WTC11 (cell line): ENCODE measurements around the gene TMX2. TPM values are rescaled to one million over a fixed set of nuclear protein-coding genes. Genes with fewer than 3 reads are reported as not detected.

Experiments
- ATAC-seq: fragments of 200-7000 bp; cut with Tn5 transposase; 2 replicates; pipeline ENCODE4 v1.10.0; 2021; ENCODE audit warnings: mild to moderate bottlenecking, moderate library complexity
- CTCF ChIA-PET: fragments of 300-600 bp; sonication (Branson Sonifier 250); formaldehyde crosslinking; loops from one replicate; lab custom pipeline; 2021; ENCODE audit warnings: antibody characterized with exemption; lab: Charles Lee
- POLR2A ChIA-PET: fragments of 350-600 bp; sonication (Branson Sonifier 250); formaldehyde crosslinking; loops from one replicate; lab custom pipeline; 2021; ENCODE audit warnings: antibody characterized with exemption; lab: Charles Lee
- DNase-seq: peaks from one replicate; pipeline ENCODE4 v3.0.0; 2021; ENCODE audit warnings: low spot score
- H3K27ac Mint-ChIP-seq: 2 replicates; pipeline ENCODE4 v1.8.0; 2021; ENCODE audit warnings: mixed read lengths
- H3K27me3 Mint-ChIP-seq: 2 replicates; pipeline ENCODE4 v1.8.0; 2021; ENCODE audit warnings: low read depth, mild to moderate bottlenecking, moderate library complexity, mixed read lengths
- H3K36me3 Mint-ChIP-seq: 2 replicates; pipeline ENCODE4 v1.8.0; 2021; ENCODE audit warnings: mixed read lengths
- H3K4me1 Mint-ChIP-seq: 2 replicates; pipeline ENCODE4 v1.8.0; 2022; ENCODE audit warnings: mixed read lengths
- H3K4me3 Mint-ChIP-seq: 2 replicates; pipeline ENCODE4 v1.8.0; 2021; ENCODE audit warnings: mild to moderate bottlenecking, moderate library complexity, mixed read lengths
- H3K9me3 Mint-ChIP-seq: 2 replicates; pipeline ENCODE4 v1.8.0; 2021; ENCODE audit warnings: mixed read lengths
- HMGA2 ChIP-seq: fragments of 250-450 bp; sonication (Bioruptor Pico); IDR thresholded peaks from 2 replicates; pipeline ENCODE4 v1.4.0; 2021; ENCODE audit warnings: mild to moderate bottlenecking, moderate library complexity
- MXD4 ChIP-seq: fragments of 250-450 bp; sonication (Bioruptor Pico); IDR thresholded peaks from 2 replicates; pipeline ENCODE4 v1.8.0; 2021; ENCODE audit warnings: mild to moderate bottlenecking, moderate library complexity, borderline replicate concordance
- NR1H2 ChIP-seq: sonication (generic); formaldehyde crosslinking; IDR thresholded peaks from 2 replicates; pipeline ENCODE4 v1.9.0; 2021; ENCODE audit warnings: mild to moderate bottlenecking, moderate library complexity, missing genetic modification reagents
- NR2C2 ChIP-seq: sonication (generic); formaldehyde crosslinking; IDR thresholded peaks from 2 replicates; pipeline ENCODE4 v1.8.0; 2022; ENCODE audit warnings: mild to moderate bottlenecking, missing genetic modification reagents
- OVOL2 ChIP-seq: fragments of 250-450 bp; sonication (Bioruptor Pico); IDR thresholded peaks from 2 replicates; pipeline ENCODE4 v1.9.0; 2021; ENCODE audit warnings: mild to moderate bottlenecking, borderline replicate concordance
- PRRX2 ChIP-seq: fragments of 250-450 bp; sonication (Bioruptor Pico); IDR thresholded peaks from 2 replicates; pipeline ENCODE4 v1.8.0; 2021; ENCODE audit warnings: mild to moderate bottlenecking
- TEAD4 ChIP-seq: sonication (generic); formaldehyde crosslinking; IDR thresholded peaks from 2 replicates; pipeline ENCODE4 v1.8.0; 2022; ENCODE audit warnings: mild to moderate bottlenecking, missing genetic modification reagents
- ZNF263 ChIP-seq: sonication (generic); formaldehyde crosslinking; IDR thresholded peaks from 2 replicates; pipeline ENCODE4 v1.8.1; 2022; ENCODE audit warnings: low read depth, mild to moderate bottlenecking, moderate library complexity, missing genetic modification reagents
- ZNF671 ChIP-seq: fragments of 250-450 bp; sonication (Bioruptor Pico); IDR thresholded peaks from 2 replicates; pipeline ENCODE4 v1.8.0; 2021; ENCODE audit warnings: mild to moderate bottlenecking
- total RNA-seq: library from RNA; stranded (reverse); gene quantifications from 3 replicates; pipeline ENCODE4 v1.2.3, GENCODE V29; 2021
- TF ChIP-seq, protein P1 (sequence below): sonication (generic); formaldehyde crosslinking; IDR thresholded peaks from 2 replicates; pipeline ENCODE4 v1.8.1; 2022; ENCODE audit warnings: missing genetic modification reagents, borderline replicate concordance
- TF ChIP-seq, protein P2 (sequence below): sonication (generic); formaldehyde crosslinking; IDR thresholded peaks from 2 replicates; pipeline ENCODE4 v1.8.1; 2022; ENCODE audit warnings: low read depth, mild to moderate bottlenecking, moderate library complexity, missing genetic modification reagents, borderline replicate concordance
- TF ChIP-seq, protein P3 (sequence below): sonication (generic); formaldehyde crosslinking; IDR thresholded peaks from 2 replicates; pipeline ENCODE4 v1.8.1; 2022; ENCODE audit warnings: low read depth, missing genetic modification reagents, borderline replicate concordance
- TF ChIP-seq, protein P4 (sequence below): sonication (generic); formaldehyde crosslinking; IDR thresholded peaks from 2 replicates; pipeline ENCODE4 v1.8.0; 2023; ENCODE audit warnings: missing genetic modification reagents, mild to moderate bottlenecking, borderline replicate concordance
- TF ChIP-seq, protein P5 (sequence below): sonication (generic); formaldehyde crosslinking; IDR thresholded peaks from 2 replicates; pipeline ENCODE4 v1.8.1; 2023; ENCODE audit warnings: mild to moderate bottlenecking, moderate library complexity, missing genetic modification reagents

The TMX2 gene
- total RNA-seq, 1 experiment from 2014 or later, result 85.4 TPM

DNA sequence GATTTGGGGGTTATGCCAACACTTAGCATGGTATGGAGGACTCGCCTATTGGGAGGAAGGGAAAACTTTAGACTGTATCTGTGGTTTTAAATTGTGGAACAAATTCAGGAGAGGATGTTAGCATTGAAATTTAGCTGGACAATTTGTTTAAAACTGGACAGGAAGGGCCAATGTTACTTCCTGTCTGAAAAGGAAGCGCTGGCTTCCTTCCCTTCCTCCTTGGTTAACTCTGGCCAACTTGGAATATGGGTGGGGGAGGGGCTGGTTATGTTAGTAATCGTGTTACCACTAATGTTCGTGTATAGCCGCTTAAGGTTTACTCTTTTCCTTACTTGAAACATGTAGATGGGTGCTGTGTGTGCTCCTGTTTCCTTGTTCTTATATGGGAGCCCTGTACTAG, 63.1 kb downstream of the TMX2 start (continued):
- TF ChIP-seq, protein P1, sequence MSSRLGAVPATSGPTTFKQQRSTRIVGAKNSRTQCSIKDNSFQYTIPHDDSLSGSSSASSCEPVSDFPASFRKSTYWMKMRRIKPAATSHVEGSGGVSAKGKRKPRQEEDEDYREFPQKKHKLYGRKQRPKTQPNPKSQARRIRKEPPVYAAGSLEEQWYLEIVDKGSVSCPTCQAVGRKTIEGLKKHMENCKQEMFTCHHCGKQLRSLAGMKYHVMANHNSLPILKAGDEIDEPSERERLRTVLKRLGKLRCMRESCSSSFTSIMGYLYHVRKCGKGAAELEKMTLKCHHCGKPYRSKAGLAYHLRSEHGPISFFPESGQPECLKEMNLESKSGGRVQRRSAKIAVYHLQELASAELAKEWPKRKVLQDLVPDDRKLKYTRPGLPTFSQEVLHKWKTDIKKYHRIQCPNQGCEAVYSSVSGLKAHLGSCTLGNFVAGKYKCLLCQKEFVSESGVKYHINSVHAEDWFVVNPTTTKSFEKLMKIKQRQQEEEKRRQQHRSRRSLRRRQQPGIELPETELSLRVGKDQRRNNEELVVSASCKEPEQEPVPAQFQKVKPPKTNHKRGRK, result no peak
- TF ChIP-seq, protein P2, sequence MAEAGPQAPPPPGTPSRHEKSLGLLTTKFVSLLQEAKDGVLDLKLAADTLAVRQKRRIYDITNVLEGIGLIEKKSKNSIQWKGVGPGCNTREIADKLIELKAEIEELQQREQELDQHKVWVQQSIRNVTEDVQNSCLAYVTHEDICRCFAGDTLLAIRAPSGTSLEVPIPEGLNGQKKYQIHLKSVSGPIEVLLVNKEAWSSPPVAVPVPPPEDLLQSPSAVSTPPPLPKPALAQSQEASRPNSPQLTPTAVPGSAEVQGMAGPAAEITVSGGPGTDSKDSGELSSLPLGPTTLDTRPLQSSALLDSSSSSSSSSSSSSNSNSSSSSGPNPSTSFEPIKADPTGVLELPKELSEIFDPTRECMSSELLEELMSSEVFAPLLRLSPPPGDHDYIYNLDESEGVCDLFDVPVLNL (CRISPR knock-in tag), result no peak
- TF ChIP-seq MXD4 (CRISPR knock-in tag), result no peak

DNA sequence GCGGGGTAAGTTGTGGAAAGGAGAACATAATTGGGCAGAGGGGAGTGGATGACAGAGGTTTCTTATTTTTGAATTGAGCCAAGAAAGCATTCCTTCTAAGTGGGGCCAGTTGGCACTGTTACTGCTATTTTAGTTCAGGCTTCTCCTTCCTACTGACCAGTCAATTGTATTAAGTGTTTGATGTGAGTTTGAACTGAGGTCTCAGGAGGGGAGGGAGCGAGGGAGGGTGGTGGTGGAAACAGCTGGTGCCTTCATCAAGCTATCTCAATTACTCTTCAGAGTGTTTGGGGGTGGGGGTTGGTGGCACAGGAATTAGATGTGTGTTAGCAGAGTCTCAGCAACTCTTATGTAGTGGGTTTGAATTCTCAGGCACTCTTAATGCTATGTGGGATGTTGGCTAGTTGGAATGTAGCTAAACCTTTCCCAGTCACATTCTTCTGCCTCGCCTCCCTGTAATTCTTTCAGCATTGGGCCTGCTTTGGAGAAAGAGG, 63.7 kb downstream of the TMX2 start:
- Mint-ChIP-seq H3K9me3 (no peaks in the 10 kb centered on the region), H3K4me3 (peak overlapping the region; percentile 29), H3K36me3 (no peaks in the 10 kb centered on the region), H3K4me1 (peaks cover 88% of the 10 kb centered on the region), H3K27me3 (no peaks in the 10 kb centered on the region), H3K27ac (peak overlapping the region; percentile 99)
- DNase-seq (peak; percentile 26), ATAC-seq (peak; percentile 3; the same call in 1 of the 2 replicates)
- CTCF ChIA-PET, result interaction anchor here (0.6 to 4.7 kb wide), 4 partner anchors 15 to 100 kb away, joined by 3 to 61 read pairs (median 16); partner anchors contain the start of gene BTBD18
- POLR2A ChIA-PET, result interaction anchor here (0.6 to 9.0 kb wide), 3 partner anchors 9 to 25 kb away, joined by 3 to 188 read pairs (median 4); partner anchors contain the start of gene CTNND1
- TF ChIP-seq, protein P3, sequence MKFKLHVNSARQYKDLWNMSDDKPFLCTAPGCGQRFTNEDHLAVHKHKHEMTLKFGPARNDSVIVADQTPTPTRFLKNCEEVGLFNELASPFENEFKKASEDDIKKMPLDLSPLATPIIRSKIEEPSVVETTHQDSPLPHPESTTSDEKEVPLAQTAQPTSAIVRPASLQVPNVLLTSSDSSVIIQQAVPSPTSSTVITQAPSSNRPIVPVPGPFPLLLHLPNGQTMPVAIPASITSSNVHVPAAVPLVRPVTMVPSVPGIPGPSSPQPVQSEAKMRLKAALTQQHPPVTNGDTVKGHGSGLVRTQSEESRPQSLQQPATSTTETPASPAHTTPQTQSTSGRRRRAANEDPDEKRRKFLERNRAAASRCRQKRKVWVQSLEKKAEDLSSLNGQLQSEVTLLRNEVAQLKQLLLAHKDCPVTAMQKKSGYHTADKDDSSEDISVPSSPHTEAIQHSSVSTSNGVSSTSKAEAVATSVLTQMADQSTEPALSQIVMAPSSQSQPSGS (CRISPR knock-in tag), result no peak
- TF ChIP-seq NR2C2, result no peak
- no peak for TF ChIP-seq PRRX2 (CRISPR knock-in tag)
- TF ChIP-seq, protein P4, sequence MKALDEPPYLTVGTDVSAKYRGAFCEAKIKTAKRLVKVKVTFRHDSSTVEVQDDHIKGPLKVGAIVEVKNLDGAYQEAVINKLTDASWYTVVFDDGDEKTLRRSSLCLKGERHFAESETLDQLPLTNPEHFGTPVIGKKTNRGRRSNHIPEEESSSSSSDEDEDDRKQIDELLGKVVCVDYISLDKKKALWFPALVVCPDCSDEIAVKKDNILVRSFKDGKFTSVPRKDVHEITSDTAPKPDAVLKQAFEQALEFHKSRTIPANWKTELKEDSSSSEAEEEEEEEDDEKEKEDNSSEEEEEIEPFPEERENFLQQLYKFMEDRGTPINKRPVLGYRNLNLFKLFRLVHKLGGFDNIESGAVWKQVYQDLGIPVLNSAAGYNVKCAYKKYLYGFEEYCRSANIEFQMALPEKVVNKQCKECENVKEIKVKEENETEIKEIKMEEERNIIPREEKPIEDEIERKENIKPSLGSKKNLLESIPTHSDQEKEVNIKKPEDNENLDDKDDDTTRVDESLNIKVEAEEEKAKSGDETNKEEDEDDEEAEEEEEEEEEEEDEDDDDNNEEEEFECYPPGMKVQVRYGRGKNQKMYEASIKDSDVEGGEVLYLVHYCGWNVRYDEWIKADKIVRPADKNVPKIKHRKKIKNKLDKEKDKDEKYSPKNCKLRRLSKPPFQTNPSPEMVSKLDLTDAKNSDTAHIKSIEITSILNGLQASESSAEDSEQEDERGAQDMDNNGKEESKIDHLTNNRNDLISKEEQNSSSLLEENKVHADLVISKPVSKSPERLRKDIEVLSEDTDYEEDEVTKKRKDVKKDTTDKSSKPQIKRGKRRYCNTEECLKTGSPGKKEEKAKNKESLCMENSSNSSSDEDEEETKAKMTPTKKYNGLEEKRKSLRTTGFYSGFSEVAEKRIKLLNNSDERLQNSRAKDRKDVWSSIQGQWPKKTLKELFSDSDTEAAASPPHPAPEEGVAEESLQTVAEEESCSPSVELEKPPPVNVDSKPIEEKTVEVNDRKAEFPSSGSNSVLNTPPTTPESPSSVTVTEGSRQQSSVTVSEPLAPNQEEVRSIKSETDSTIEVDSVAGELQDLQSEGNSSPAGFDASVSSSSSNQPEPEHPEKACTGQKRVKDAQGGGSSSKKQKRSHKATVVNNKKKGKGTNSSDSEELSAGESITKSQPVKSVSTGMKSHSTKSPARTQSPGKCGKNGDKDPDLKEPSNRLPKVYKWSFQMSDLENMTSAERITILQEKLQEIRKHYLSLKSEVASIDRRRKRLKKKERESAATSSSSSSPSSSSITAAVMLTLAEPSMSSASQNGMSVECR (CRISPR knock-in tag), result no peak
- no peak for TF ChIP-seq HMGA2 (CRISPR knock-in tag)
- no peak for TF ChIP-seq OVOL2 (CRISPR knock-in tag)
- TF ChIP-seq, protein P5, sequence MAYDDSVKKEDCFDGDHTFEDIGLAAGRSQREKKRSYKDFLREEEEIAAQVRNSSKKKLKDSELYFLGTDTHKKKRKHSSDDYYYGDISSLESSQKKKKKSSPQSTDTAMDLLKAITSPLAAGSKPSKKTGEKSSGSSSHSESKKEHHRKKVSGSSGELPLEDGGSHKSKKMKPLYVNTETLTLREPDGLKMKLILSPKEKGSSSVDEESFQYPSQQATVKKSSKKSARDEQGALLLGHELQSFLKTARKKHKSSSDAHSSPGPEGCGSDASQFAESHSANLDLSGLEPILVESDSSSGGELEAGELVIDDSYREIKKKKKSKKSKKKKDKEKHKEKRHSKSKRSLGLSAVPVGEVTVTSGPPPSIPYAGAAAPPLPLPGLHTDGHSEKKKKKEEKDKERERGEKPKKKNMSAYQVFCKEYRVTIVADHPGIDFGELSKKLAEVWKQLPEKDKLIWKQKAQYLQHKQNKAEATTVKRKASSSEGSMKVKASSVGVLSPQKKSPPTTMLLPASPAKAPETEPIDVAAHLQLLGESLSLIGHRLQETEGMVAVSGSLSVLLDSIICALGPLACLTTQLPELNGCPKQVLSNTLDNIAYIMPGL (CRISPR knock-in tag), result no peak
- no peak for TF ChIP-seq ZNF263
- TF ChIP-seq TEAD4 (CRISPR knock-in tag), result no peak
- no peak for TF ChIP-seq NR1H2
- TF ChIP-seq ZNF671 (CRISPR knock-in tag), result no peak
